ENCODE results near the gene CADPS2.

The CADPS2 gene

DNA sequence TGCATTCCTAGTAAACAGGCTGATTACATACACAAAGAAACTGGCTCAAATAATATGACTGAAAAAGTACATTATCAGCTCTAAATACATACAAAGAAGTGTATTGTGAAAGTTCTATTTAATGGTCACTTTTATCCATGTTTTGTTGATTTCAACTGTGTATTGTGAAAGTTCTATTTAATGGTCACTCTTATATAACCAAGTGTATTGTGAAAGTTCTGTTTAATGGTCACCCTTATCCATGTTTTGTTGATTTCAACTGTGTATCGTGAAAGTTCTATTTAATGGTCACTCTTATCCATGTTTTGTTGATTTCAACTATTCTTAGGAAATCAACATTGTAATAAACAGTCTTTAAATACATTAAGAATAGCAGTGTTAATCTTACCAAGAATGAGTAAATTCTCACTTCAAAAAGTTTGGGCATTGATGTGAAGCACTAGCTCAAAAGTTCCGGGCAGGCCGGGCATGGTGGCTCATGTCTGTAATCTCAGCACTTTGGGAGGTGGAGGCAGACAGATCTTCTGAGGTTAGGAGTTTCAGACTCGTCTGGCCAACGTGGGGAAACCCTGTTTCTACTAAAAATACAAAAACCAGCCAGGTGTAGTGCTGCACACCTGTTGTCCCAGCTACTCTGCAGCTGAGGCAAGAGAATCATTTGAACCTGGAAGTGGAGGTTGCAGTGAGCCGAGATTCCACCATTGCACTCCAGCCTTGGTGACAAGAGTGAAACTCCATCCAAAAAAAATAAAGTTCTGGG, 546.9 kb downstream of the CADPS2 start:
- no peak for DNase-seq (ENCODE audit: insufficient read length)
- no peak for FAIRE-seq
- TF ChIP-seq POLR2A (IDR thresholded peaks at IDR 0.05; ENCODE audit: low read depth, low read length) (no peak), POLR2AphosphoS5 (IDR thresholded peaks at IDR 0.05; ENCODE audit: low read depth, low read length) (no peak), TAF1 (IDR thresholded peaks at IDR 0.05; ENCODE audit: borderline replicate concordance, low read depth, low read length) (no peak)

GRCh38 chr7:122337011-122337410, 549.2 kb downstream of the CADPS2 start:
- no peak for FAIRE-seq
- TF ChIP-seq POLR2A (IDR thresholded peaks at IDR 0.05; ENCODE audit: low read depth, low read length) (no peak), TAF1 (IDR thresholded peaks at IDR 0.05; ENCODE audit: borderline replicate concordance, low read depth, low read length) (no peak), POLR2AphosphoS5 (IDR thresholded peaks at IDR 0.05; ENCODE audit: low read depth, low read length) (no peak)

GRCh38 chr7:122329145-122329802, 557.0 kb downstream of the CADPS2 start:
- TF ChIP-seq TAF1 (IDR thresholded peaks at IDR 0.05; ENCODE audit: borderline replicate concordance, low read depth, low read length) (no peak), POLR2A (IDR thresholded peaks at IDR 0.05; ENCODE audit: low read depth, low read length) (no peak), POLR2AphosphoS5 (IDR thresholded peaks at IDR 0.05; ENCODE audit: low read depth, low read length) (no peak)
- no peak for FAIRE-seq
- no peak for DNase-seq (ENCODE audit: insufficient read length)

More at GRCh38 chr7:122337011-122337410, 549.2 kb downstream of the CADPS2 start:
- no peak for DNase-seq (ENCODE audit: insufficient read length)

GRCh38 chr7:122327969-122328368, 558.3 kb downstream of the CADPS2 start:
- DNase-seq (ENCODE audit: insufficient read length) (no peak), FAIRE-seq (no peak)
- TF ChIP-seq POLR2AphosphoS5 (IDR thresholded peaks at IDR 0.05; ENCODE audit: low read depth, low read length), result no peak
- no peak for TF ChIP-seq POLR2A (IDR thresholded peaks at IDR 0.05; ENCODE audit: low read depth, low read length)
- TF ChIP-seq TAF1 (IDR thresholded peaks at IDR 0.05; ENCODE audit: borderline replicate concordance, low read depth, low read length), result no peak

- TF ChIP-seq POLR2AphosphoS5 (IDR thresholded peaks at IDR 0.05; ENCODE audit: low read depth, low read length) (no peak), POLR2A (IDR thresholded peaks at IDR 0.05; ENCODE audit: low read depth, low read length) (no peak), TAF1 (IDR thresholded peaks at IDR 0.05; ENCODE audit: borderline replicate concordance, low read depth, low read length) (no peak)
- no peak for DNase-seq (ENCODE audit: insufficient read length)
- FAIRE-seq, result no peak
These were observed 569.5 kb downstream of the CADPS2 start for GRCh38 chr7:122316467-122317388.

DNA sequence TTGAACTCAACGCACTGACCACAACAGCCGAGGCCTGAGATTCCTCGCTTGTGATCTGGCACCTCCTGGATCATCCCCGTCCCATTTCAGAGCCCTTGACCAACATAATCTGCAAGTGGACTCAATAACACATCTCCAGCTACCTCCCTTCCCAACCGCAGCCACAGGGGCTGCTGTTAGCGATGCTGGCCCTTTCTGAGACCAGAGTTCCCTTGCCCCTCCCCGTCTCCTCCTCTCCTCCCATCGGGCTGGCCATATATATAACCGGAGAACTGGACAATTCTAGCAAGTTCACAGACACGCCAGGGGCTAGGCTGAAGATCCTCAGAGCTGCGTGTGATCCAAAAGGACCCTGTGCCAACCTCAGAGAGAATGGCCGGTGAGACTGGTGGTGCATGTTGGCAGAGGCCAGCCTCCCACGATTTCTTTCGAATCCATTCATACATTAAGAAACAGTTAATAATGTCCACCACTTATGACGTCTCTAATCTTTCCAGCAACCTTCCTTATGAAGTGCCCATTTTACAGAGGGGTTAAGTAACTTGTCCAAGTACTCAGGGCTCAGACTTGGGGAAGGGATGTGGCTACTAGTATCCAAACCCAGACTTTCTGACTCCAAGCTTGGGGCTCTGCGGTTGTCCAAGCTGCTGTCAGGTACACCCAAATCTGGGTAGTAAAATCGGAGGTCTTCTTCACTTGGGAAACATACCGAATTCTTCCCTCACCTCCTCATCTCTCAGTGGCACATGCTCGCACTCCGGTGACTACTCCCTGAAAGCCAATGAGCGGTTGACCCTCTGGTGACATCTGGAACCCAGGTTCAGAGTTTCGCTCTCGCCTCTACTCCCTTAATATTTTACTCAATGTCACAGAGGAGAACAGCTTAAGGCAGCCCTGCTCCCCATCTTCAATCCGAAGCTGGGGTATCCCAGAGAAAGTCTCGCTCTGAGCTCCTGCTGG, 570.5 kb downstream of the CADPS2 start:
- FAIRE-seq, result no peak
- TF ChIP-seq POLR2A (IDR thresholded peaks at IDR 0.05; ENCODE audit: low read depth, low read length), result no peak
- TF ChIP-seq TAF1 (IDR thresholded peaks at IDR 0.05; ENCODE audit: borderline replicate concordance, low read depth, low read length), result no peak
- no peak for TF ChIP-seq POLR2AphosphoS5 (IDR thresholded peaks at IDR 0.05; ENCODE audit: low read depth, low read length)
- no peak for DNase-seq (ENCODE audit: insufficient read length)

- FAIRE-seq, result no peak
- DNase-seq (ENCODE audit: insufficient read length), result no peak
- TF ChIP-seq POLR2AphosphoS5 (IDR thresholded peaks at IDR 0.05; ENCODE audit: low read depth, low read length), result no peak
- no peak for TF ChIP-seq TAF1 (IDR thresholded peaks at IDR 0.05; ENCODE audit: borderline replicate concordance, low read depth, low read length)
- TF ChIP-seq POLR2A (IDR thresholded peaks at IDR 0.05; ENCODE audit: low read depth, low read length), result no peak
These were observed 572.0 kb downstream of the CADPS2 start for GRCh38 chr7:122314284-122314683.

GRCh38 chr7:122312789-122313188, 573.5 kb downstream of the CADPS2 start:
- DNase-seq (ENCODE audit: insufficient read length), result no peak
- TF ChIP-seq POLR2A (IDR thresholded peaks at IDR 0.05; ENCODE audit: low read depth, low read length), result no peak
- no peak for TF ChIP-seq POLR2AphosphoS5 (IDR thresholded peaks at IDR 0.05; ENCODE audit: low read depth, low read length)
- TF ChIP-seq TAF1 (IDR thresholded peaks at IDR 0.05; ENCODE audit: borderline replicate concordance, low read depth, low read length), result no peak
- FAIRE-seq, result no peak

GRCh38 chr7:122311734-122312450, 574.4 kb downstream of the CADPS2 start:
- DNase-seq (ENCODE audit: insufficient read length) (no peak), FAIRE-seq (no peak)
- no peak for TF ChIP-seq POLR2AphosphoS5 (IDR thresholded peaks at IDR 0.05; ENCODE audit: low read depth, low read length)
